GM12878 (cell line): ENCODE results near the gene CRIM1. TPM values are rescaled to one million over a fixed set of nuclear protein-coding genes. Genes with fewer than 3 reads are reported as not detected.

ENCODE experiments used
- CEBPB ChIP-seq, 2 experiments: fragments of 150-350 bp in 1 of 2; IDR thresholded peaks; 2 replicates each; pipeline ENCODE4 v1.6.1; 2012 to 2014; ENCODE audit warnings: low read depth in 2 of 2, low read length in 2 of 2, borderline replicate concordance in 1 of 2, inconsistent platforms in 1 of 2
- CHD4 ChIP-seq: fragments of 200-600 bp; sonication (generic); IDR thresholded peaks from 2 replicates; pipeline ENCODE4 v1.6.1; 2016; ENCODE audit warnings: mild to moderate bottlenecking
- JUND ChIP-seq: IDR thresholded peaks from 2 replicates; pipeline ENCODE4 v1.6.1; 2012; ENCODE audit warnings: low read depth, mild to moderate bottlenecking, low read length, improper control_type of control experiment, moderate library complexity
- SPI1 ChIP-seq: IDR thresholded peaks from 2 replicates; pipeline ENCODE4 v1.6.1; 2011; ENCODE audit warnings: low read depth, mild to moderate bottlenecking, low read length, moderate library complexity, borderline replicate concordance; ENCODE audit not compliant: insufficient read depth
- ZNF384 ChIP-seq: IDR thresholded peaks from 2 replicates; pipeline ENCODE4 v1.6.1; 2012; ENCODE audit warnings: low read depth, mild to moderate bottlenecking, low read length, improper control_type of control experiment, borderline replicate concordance
- polyA plus RNA-seq, 11 experiments: library from polyadenylated mRNA; depleted of rRNA in 4 of 11; unstranded in 6 of 11; stranded (reverse) in 5 of 11; fragments of >200 nt; fragmentation: Nextera tagmentation in 4 of 11; fragmentation: Illumina TruSeq in 1 of 11; extraction: Ambion mirVana in 4 of 11; extraction: Trizol in 1 of 11; gene quantifications; 1 replicate in 1 of 11; 2 replicates in 10 of 11; pipeline versions ENCODE4 v1.2.1 to v1.2.3, GENCODE V29; 2011 to 2016; ENCODE audit warnings: inconsistent platforms in 2 of 11, missing spikeins in 2 of 11, low read depth in 1 of 11
- total RNA-seq, 4 experiments: library from RNA; depleted of rRNA in 3 of 4; stranded (reverse); fragments of >200 nt in 3 of 4; fragmentation: Illumina TruSeq in 1 of 4; extraction: Trizol in 1 of 4; gene quantifications; 2 replicates each; pipeline versions ENCODE4 v1.2.1 to v1.2.3, GENCODE V29; 2013 to 2021
- TF ChIP-seq, protein P1 (sequence below): IDR thresholded peaks from 2 replicates; pipeline ENCODE4 v1.6.1; 2011; ENCODE audit warnings: low read depth, low read length, improper control_type of control experiment, borderline replicate concordance
- TF ChIP-seq, protein P2 (sequence below): fragments of 450-650 bp; IDR thresholded peaks from 2 replicates; pipeline ENCODE4 v1.6.1; 2017; ENCODE audit warnings: mild to moderate bottlenecking, moderate library complexity

The CRIM1 gene
- total and polyA plus RNA-seq, 10 of the 15 experiments (the other 5 are each of a cell fraction or from before 2014, with no cell fraction given): 0.42 to 7.4 (median 3.1) TPM

DNA sequence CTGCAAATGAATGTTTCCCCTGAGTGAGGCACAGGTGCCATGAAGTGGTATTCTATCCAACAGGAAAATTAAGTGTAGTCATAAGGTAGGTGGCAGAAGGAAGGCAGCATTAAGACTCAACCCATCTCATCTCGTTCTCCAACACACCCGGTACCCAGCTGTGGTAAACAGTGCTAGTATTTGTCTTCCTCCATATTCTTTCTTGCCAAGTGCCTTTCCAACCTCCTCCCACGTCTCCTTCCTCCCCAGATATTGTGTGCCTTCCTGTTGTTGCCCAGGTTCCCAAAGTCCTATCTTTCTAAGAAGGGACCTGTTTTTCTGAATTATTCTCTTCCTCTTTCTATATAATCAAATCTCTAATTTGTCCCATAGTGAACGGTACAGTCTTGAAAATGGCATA lies 83.5 kb downstream of the CRIM1 start (continued):
- TF ChIP-seq, protein P1, sequence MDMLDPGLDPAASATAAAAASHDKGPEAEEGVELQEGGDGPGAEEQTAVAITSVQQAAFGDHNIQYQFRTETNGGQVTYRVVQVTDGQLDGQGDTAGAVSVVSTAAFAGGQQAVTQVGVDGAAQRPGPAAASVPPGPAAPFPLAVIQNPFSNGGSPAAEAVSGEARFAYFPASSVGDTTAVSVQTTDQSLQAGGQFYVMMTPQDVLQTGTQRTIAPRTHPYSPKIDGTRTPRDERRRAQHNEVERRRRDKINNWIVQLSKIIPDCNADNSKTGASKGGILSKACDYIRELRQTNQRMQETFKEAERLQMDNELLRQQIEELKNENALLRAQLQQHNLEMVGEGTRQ: no peak
- TF ChIP-seq, protein P2, sequence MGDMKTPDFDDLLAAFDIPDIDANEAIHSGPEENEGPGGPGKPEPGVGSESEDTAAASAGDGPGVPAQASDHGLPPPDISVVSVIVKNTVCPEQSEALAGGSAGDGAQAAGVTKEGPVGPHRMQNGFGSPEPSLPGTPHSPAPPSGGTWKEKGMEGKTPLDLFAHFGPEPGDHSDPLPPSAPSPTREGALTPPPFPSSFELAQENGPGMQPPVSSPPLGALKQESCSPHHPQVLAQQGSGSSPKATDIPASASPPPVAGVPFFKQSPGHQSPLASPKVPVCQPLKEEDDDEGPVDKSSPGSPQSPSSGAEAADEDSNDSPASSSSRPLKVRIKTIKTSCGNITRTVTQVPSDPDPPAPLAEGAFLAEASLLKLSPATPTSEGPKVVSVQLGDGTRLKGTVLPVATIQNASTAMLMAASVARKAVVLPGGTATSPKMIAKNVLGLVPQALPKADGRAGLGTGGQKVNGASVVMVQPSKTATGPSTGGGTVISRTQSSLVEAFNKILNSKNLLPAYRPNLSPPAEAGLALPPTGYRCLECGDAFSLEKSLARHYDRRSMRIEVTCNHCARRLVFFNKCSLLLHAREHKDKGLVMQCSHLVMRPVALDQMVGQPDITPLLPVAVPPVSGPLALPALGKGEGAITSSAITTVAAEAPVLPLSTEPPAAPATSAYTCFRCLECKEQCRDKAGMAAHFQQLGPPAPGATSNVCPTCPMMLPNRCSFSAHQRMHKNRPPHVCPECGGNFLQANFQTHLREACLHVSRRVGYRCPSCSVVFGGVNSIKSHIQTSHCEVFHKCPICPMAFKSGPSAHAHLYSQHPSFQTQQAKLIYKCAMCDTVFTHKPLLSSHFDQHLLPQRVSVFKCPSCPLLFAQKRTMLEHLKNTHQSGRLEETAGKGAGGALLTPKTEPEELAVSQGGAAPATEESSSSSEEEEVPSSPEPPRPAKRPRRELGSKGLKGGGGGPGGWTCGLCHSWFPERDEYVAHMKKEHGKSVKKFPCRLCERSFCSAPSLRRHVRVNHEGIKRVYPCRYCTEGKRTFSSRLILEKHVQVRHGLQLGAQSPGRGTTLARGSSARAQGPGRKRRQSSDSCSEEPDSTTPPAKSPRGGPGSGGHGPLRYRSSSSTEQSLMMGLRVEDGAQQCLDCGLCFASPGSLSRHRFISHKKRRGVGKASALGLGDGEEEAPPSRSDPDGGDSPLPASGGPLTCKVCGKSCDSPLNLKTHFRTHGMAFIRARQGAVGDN: no peak
- TF ChIP-seq JUND (no peak), CHD4 (no peak), SPI1 (no peak), CEBPB (IDR thresholded peaks at IDR 0.05; ENCODE audit: borderline replicate concordance in 1 of 2, low read depth in 2 of 2, low read length in 2 of 2) (no peak), ZNF384 (no peak)
